ENCODE data around the gene GRIN3B.
A peak's percentile ranks its signal among the peaks of the same experiment; 100 is the strongest.

Gene GRIN3B

GRCh38 chr19:995051-995827, 5.0 kb upstream of the GRIN3B start:
- H2AFZ ChIP-seq (ENCODE audit: insufficient read depth, low read length, poor library complexity) = no peak overlapping the region
- H3K4me1 ChIP-seq (ENCODE audit: control insufficient read depth in 1 of 2, insufficient read depth in 2 of 2, low read length in 2 of 2) = peaks cover 23 to 26% of the 10 kb centered on the region in 2 experiments
- no peak overlapping the region for H3K14ac ChIP-seq (ENCODE audit: low read length)
- peaks cover 10% of the 10 kb centered on the region for H3K79me1 ChIP-seq (ENCODE audit: low read length)
- H2BK5ac ChIP-seq (ENCODE audit: low read depth, low read length, poor library complexity) = no peak overlapping the region
- H2BK120ac ChIP-seq (ENCODE audit: insufficient read depth, low read length, poor library complexity) = no peak overlapping the region
- H3K4me2 ChIP-seq (ENCODE audit: low read length) = no peak overlapping the region
- H3K36me3 ChIP-seq (ENCODE audit: control insufficient read depth in 1 of 2, insufficient read depth in 2 of 2, low read length in 2 of 2) = peaks cover 33 to 35% of the 10 kb centered on the region in 2 experiments
- H3K9ac ChIP-seq (ENCODE audit: low read length) = no peak overlapping the region
- H2AK5ac ChIP-seq (ENCODE audit: low read length) = no peak overlapping the region
- H3K4ac ChIP-seq (ENCODE audit: low read depth, low read length) = no peak overlapping the region
- H4K12ac ChIP-seq (ENCODE audit: low read depth, low read length) = no peak overlapping the region
- no peak overlapping the region for H3K23ac ChIP-seq (ENCODE audit: low read length)
- no CpG with 5 or more reads among the region's 26 CpGs for WGBS (ENCODE audit: extremely low coverage, insufficient coverage, insufficient read length)
- H3K79me2 ChIP-seq (ENCODE audit: control insufficient read depth, insufficient read depth, low read length, poor library complexity) = no peaks in the 10 kb centered on the region
- DNase-seq = no peak
- peaks cover 7% of the 10 kb centered on the region for H3K9me3 ChIP-seq (ENCODE audit: insufficient read depth, low read depth, low read length)
- H4K8ac ChIP-seq (ENCODE audit: low read depth, low read length) = no peak overlapping the region
- no peak overlapping the region for H3K18ac ChIP-seq (ENCODE audit: low read length)
- H3K27ac ChIP-seq (ENCODE audit: low read depth, low read length) = no peak overlapping the region
- H2BK12ac ChIP-seq (ENCODE audit: low read length) = no peak overlapping the region
- no peak overlapping the region for H4K91ac ChIP-seq (ENCODE audit: low read depth, low read length)
- H3K27me3 ChIP-seq (ENCODE audit: insufficient read depth, low read length) = peaks cover 1% of the 10 kb centered on the region
- H3K4me3 ChIP-seq (ENCODE audit: low read depth, low read length) = no peak overlapping the region

GRCh38 chr19:996051-996838, 4.0 kb upstream of the GRIN3B start:
- peak overlapping the region; percentile 20 for H2AK5ac ChIP-seq (ENCODE audit: low read length)
- H3K9ac ChIP-seq (ENCODE audit: low read length) = no peak overlapping the region
- H3K79me1 ChIP-seq (ENCODE audit: low read length) = peaks cover 11% of the 10 kb centered on the region
- H3K18ac ChIP-seq (ENCODE audit: low read length) = no peak overlapping the region
- no peak overlapping the region for H3K23ac ChIP-seq (ENCODE audit: low read length)
- H3K27me3 ChIP-seq (ENCODE audit: insufficient read depth, low read length) = peaks cover 11% of the 10 kb centered on the region
- no peak overlapping the region for H3K27ac ChIP-seq (ENCODE audit: low read depth, low read length)
- no CpG with 5 or more reads among the region's 64 CpGs for WGBS (ENCODE audit: extremely low coverage, insufficient coverage, insufficient read length)
- peak overlapping the region; percentile 10 for H2BK12ac ChIP-seq (ENCODE audit: low read length)
- H2BK120ac ChIP-seq (ENCODE audit: insufficient read depth, low read length, poor library complexity) = no peak overlapping the region
- no peak overlapping the region for H2BK5ac ChIP-seq (ENCODE audit: low read depth, low read length, poor library complexity)
- H3K79me2 ChIP-seq (ENCODE audit: control insufficient read depth, insufficient read depth, low read length, poor library complexity) = no peaks in the 10 kb centered on the region
- no peak overlapping the region for H2AFZ ChIP-seq (ENCODE audit: insufficient read depth, low read length, poor library complexity)
- peak overlapping the region; percentile 48 for H4K91ac ChIP-seq (ENCODE audit: low read depth, low read length)
- no peak overlapping the region for H4K12ac ChIP-seq (ENCODE audit: low read depth, low read length)
- no peak overlapping the region for H3K14ac ChIP-seq (ENCODE audit: low read length)
- no peak overlapping the region for H3K4me3 ChIP-seq (ENCODE audit: low read depth, low read length)
- H4K8ac ChIP-seq (ENCODE audit: low read depth, low read length) = peak overlapping the region; percentile 17
- H3K4ac ChIP-seq (ENCODE audit: low read depth, low read length) = no peak overlapping the region
- DNase-seq = peak in 1 of 2 donors; percentile 29
- peak overlapping the region; percentile 37 for H3K4me2 ChIP-seq (ENCODE audit: low read length)
- H3K9me3 ChIP-seq (ENCODE audit: insufficient read depth, low read depth, low read length) = peaks cover 7% of the 10 kb centered on the region
- H3K4me1 ChIP-seq (ENCODE audit: control insufficient read depth in 1 of 2, insufficient read depth in 2 of 2, low read length in 2 of 2) = peaks cover 23 to 26% of the 10 kb centered on the region in 2 experiments
- H3K36me3 ChIP-seq (ENCODE audit: control insufficient read depth in 1 of 2, insufficient read depth in 2 of 2, low read length in 2 of 2) = peaks cover 24 to 25% of the 10 kb centered on the region in 2 experiments

- no peak overlapping the region for H3K18ac ChIP-seq (ENCODE audit: low read length)
Measured at GRCh38 chr19:998064-998463, 2.2 kb upstream of the GRIN3B start.

GRCh38 chr19:999379-999719, 870 bp upstream of the GRIN3B start:
- Histone ChIP-seq H3K14ac (ENCODE audit: low read length) (no peak overlapping the region), H3K4ac (ENCODE audit: low read depth, low read length) (no peak overlapping the region), H4K91ac (ENCODE audit: low read depth, low read length) (no peak overlapping the region), H3K27ac (ENCODE audit: low read depth, low read length) (no peak overlapping the region), H3K9ac (ENCODE audit: low read length) (no peak overlapping the region), H3K4me2 (ENCODE audit: low read length) (no peak overlapping the region), H3K79me2 (ENCODE audit: control insufficient read depth, insufficient read depth, low read length, poor library complexity) (no peaks in the 10 kb centered on the region), H3K79me1 (ENCODE audit: low read length) (peaks cover 2% of the 10 kb centered on the region), H3K4me3 (ENCODE audit: low read depth, low read length) (no peak overlapping the region), H4K8ac (ENCODE audit: low read depth, low read length) (no peak overlapping the region), H3K18ac (ENCODE audit: low read length) (no peak overlapping the region), H2AK5ac (ENCODE audit: low read length) (no peak overlapping the region), H2BK12ac (ENCODE audit: low read length) (no peak overlapping the region), H2BK5ac (ENCODE audit: low read depth, low read length, poor library complexity) (no peak overlapping the region), H3K4me1 (ENCODE audit: control insufficient read depth in 1 of 2, insufficient read depth in 2 of 2, low read length in 2 of 2) (peaks cover 9 to 10% of the 10 kb centered on the region in 2 experiments), H3K23ac (ENCODE audit: low read length) (no peak overlapping the region), H4K12ac (ENCODE audit: low read depth, low read length) (no peak overlapping the region), H2AFZ (ENCODE audit: insufficient read depth, low read length, poor library complexity) (no peak overlapping the region), H2BK120ac (ENCODE audit: insufficient read depth, low read length, poor library complexity) (no peak overlapping the region), H3K36me3 (ENCODE audit: control insufficient read depth in 1 of 2, insufficient read depth in 2 of 2, low read length in 2 of 2) (peaks cover 5 to 9% of the 10 kb centered on the region in 2 experiments), H3K27me3 (ENCODE audit: insufficient read depth, low read length) (peaks cover 13% of the 10 kb centered on the region), H3K9me3 (ENCODE audit: insufficient read depth, low read depth, low read length) (peaks cover 5% of the 10 kb centered on the region)
- no CpG with 5 or more reads among the region's 3 CpGs for WGBS (ENCODE audit: extremely low coverage, insufficient coverage, insufficient read length)
- no peak for DNase-seq

More at GRCh38 chr19:998064-998463, 2.2 kb upstream of the GRIN3B start:
- H4K8ac ChIP-seq (ENCODE audit: low read depth, low read length) = no peak overlapping the region
- no peak overlapping the region for H3K9ac ChIP-seq (ENCODE audit: low read length)
- H3K23ac ChIP-seq (ENCODE audit: low read length) = no peak overlapping the region
- H3K79me2 ChIP-seq (ENCODE audit: control insufficient read depth, insufficient read depth, low read length, poor library complexity) = no peaks in the 10 kb centered on the region
- H3K27me3 ChIP-seq (ENCODE audit: insufficient read depth, low read length) = peaks cover 13% of the 10 kb centered on the region
- H2AK5ac ChIP-seq (ENCODE audit: low read length) = no peak overlapping the region
- no peak overlapping the region for H3K4ac ChIP-seq (ENCODE audit: low read depth, low read length)
- no peak for DNase-seq
- H2BK120ac ChIP-seq (ENCODE audit: insufficient read depth, low read length, poor library complexity) = no peak overlapping the region
- no peak overlapping the region for H2AFZ ChIP-seq (ENCODE audit: insufficient read depth, low read length, poor library complexity)
- no peak overlapping the region for H3K4me2 ChIP-seq (ENCODE audit: low read length)
- H2BK12ac ChIP-seq (ENCODE audit: low read length) = no peak overlapping the region
- no CpG with 5 or more reads among the region's 6 CpGs for WGBS (ENCODE audit: extremely low coverage, insufficient coverage, insufficient read length)
- no peak overlapping the region for H3K4me3 ChIP-seq (ENCODE audit: low read depth, low read length)
- peaks cover 7% of the 10 kb centered on the region for H3K9me3 ChIP-seq (ENCODE audit: insufficient read depth, low read depth, low read length)
- no peak overlapping the region for H3K14ac ChIP-seq (ENCODE audit: low read length)
- H3K4me1 ChIP-seq (ENCODE audit: control insufficient read depth in 1 of 2, insufficient read depth in 2 of 2, low read length in 2 of 2) = peaks cover 18 to 21% of the 10 kb centered on the region in 2 experiments
- H3K36me3 ChIP-seq (ENCODE audit: control insufficient read depth in 1 of 2, insufficient read depth in 2 of 2, low read length in 2 of 2) = peaks cover 11 to 13% of the 10 kb centered on the region in 2 experiments
- peaks cover 8% of the 10 kb centered on the region for H3K79me1 ChIP-seq (ENCODE audit: low read length)
- H4K91ac ChIP-seq (ENCODE audit: low read depth, low read length) = no peak overlapping the region
- H2BK5ac ChIP-seq (ENCODE audit: low read depth, low read length, poor library complexity) = no peak overlapping the region
- no peak overlapping the region for H4K12ac ChIP-seq (ENCODE audit: low read depth, low read length)
- no peak overlapping the region for H3K27ac ChIP-seq (ENCODE audit: low read depth, low read length)

Measured in trophoblast cell (in vitro differentiated cells and primary cell).